Measurements from ENCODE around the gene FOXJ1. TPM values are rescaled to one million over a fixed set of nuclear protein-coding genes. Genes with fewer than 3 reads are reported as not detected.

The FOXJ1 gene
- total RNA-seq, 1 experiment from 2014 or later: 4.0 TPM

DNA sequence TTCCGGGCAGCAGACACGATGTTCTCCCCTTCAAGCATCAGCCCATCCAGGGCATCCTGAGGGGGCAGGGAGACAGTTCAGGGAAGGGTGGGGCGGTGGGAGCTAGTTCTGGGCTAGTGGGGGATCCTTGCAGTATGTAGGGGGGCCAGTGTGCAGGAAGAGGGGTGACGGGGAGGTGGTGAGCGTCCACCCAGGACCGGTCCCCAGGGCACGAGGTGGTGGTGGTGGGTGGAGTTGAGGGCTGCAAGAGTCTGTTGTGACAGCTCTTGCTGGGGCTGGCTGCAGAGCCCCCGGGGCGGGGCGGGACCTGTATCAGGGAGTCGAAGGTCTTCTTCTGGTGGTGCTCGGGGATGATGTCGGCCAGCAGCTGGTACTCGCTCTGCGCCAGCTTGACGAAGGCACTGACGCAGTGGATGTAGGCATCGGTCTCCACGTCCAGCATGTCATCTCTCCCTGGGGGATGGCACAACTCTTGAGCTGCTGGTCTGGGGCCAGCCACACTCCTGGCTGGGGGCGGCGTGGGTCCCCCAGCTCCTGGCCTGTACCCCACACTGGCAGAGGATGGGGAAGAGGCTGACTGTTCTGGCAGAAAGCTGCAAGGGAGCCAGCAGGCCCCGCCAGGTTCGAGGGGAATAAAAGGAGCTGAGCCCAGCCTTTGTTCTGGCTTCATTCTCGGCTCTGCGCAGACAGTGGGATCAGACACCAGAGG lies 52.0 kb downstream of the FOXJ1 start:
- Histone ChIP-seq H2BK5ac (ENCODE audit: insufficient read length, low read length) (no peak overlapping the region), H2BK12ac (ENCODE audit: insufficient read length, low read depth, low read length) (no peak overlapping the region), H2BK20ac (ENCODE audit: low read depth, low read length, poor library complexity, severe bottlenecking) (no peak overlapping the region), H4K91ac (ENCODE audit: insufficient read length, low read depth, low read length) (no peak overlapping the region), H3K18ac (ENCODE audit: insufficient read length, low read depth, low read length) (no peak overlapping the region), H3K9me3 (ENCODE audit: control insufficient read depth, low read depth, low read length) (no peaks in the 10 kb centered on the region), H3K4me2 (ENCODE audit: insufficient read depth, insufficient read length, low read length) (no peak overlapping the region), H3K56ac (ENCODE audit: insufficient read length, low read depth, low read length) (no peak overlapping the region), H2AK5ac (ENCODE audit: insufficient read length, low read length) (no peak overlapping the region), H3K79me2 (ENCODE audit: insufficient read depth, low read length) (no peaks in the 10 kb centered on the region), H3K9ac (ENCODE audit: extremely low read depth, insufficient read length, low read length) (no peak overlapping the region), H4K5ac (ENCODE audit: insufficient read length, low read depth, low read length) (no peak overlapping the region), H3K27ac (ENCODE audit: insufficient read length, low read depth, low read length) (no peak overlapping the region), H3K14ac (ENCODE audit: insufficient read depth, low read length) (no peak overlapping the region), H3T11ph (ENCODE audit: low read length) (no peak overlapping the region), H4K8ac (replicated peaks; ENCODE audit: insufficient read length, low read depth, low read length) (no peak overlapping the region), H3K4ac (ENCODE audit: low read depth, low read length) (no peak overlapping the region), H2BK120ac (ENCODE audit: low read depth, low read length, poor library complexity, severe bottlenecking) (no peak overlapping the region), H2BK15ac (ENCODE audit: low read depth, low read length) (no peak overlapping the region), H3K23me2 (ENCODE audit: insufficient read length, low read depth, low read length, poor library complexity, severe bottlenecking) (no peaks in the 10 kb centered on the region), H3K4me1 (ENCODE audit: insufficient read depth, low read length) (no peaks in the 10 kb centered on the region), H2AFZ (ENCODE audit: low read length) (no peak overlapping the region), H3K23ac (ENCODE audit: insufficient read length, low read depth, low read length) (no peak overlapping the region), H4K20me1 (ENCODE audit: control insufficient read depth, insufficient read depth, insufficient read length) (no peaks in the 10 kb centered on the region), H3K79me1 (ENCODE audit: insufficient read depth, low read depth, low read length, poor library complexity, severe bottlenecking) (no peaks in the 10 kb centered on the region), H3K27me3 (ENCODE audit: insufficient read depth, low read length) (no peaks in the 10 kb centered on the region)
- H3K4me1 Mint-ChIP-seq: no peaks in the 10 kb centered on the region
- H3K4me3 Mint-ChIP-seq: no peak overlapping the region; a peak in 1 of 5 replicates
- DNase-seq: no peak
- no peaks in the 10 kb centered on the region for H3K27me3 Mint-ChIP-seq (ENCODE audit: low read depth)
- H3K27ac Mint-ChIP-seq: peak overlapping the region in 1 of 3 experiments; percentile 9; a peak in 2 of 7 replicates
- TF ChIP-seq, protein P1, sequence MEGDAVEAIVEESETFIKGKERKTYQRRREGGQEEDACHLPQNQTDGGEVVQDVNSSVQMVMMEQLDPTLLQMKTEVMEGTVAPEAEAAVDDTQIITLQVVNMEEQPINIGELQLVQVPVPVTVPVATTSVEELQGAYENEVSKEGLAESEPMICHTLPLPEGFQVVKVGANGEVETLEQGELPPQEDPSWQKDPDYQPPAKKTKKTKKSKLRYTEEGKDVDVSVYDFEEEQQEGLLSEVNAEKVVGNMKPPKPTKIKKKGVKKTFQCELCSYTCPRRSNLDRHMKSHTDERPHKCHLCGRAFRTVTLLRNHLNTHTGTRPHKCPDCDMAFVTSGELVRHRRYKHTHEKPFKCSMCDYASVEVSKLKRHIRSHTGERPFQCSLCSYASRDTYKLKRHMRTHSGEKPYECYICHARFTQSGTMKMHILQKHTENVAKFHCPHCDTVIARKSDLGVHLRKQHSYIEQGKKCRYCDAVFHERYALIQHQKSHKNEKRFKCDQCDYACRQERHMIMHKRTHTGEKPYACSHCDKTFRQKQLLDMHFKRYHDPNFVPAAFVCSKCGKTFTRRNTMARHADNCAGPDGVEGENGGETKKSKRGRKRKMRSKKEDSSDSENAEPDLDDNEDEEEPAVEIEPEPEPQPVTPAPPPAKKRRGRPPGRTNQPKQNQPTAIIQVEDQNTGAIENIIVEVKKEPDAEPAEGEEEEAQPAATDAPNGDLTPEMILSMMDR (conservative IDR thresholded peaks at IDR 0.05): no peak
- no peaks in the 10 kb centered on the region for H3K9me3 Mint-ChIP-seq
- no CpG with 5 or more reads among the region's 25 CpGs for WGBS (ENCODE audit: extremely low coverage, insufficient read length, low lambda C conversion rate)
- peaks cover 24 to 85% (median 81%) of the 10 kb centered on the region in 3 experiments; a peak in 6 of 7 replicates for H3K36me3 Mint-ChIP-seq (ENCODE audit: insufficient read depth in 1 of 3, low read depth in 3 of 3)

Measured in H9 (cell line).